Loucy (cell line): Measurements from ENCODE around the gene PPP1R12B.
"Not testable (repeated sequence)": the region's sequence is repeated elsewhere in the genome, so short reads cannot be mapped to it uniquely, and the experiment has no call there.

Source experiments
- CTCF ChIP-seq: fragments of 200-600 bp; sonication (generic); conservative IDR thresholded peaks from 2 replicates; pipeline ENCODE4 v1.5.1; 2014; ENCODE audit warnings: mild to moderate bottlenecking, antibody characterized with exemption, low read length
- EZH2phosphoT487 ChIP-seq: fragments of 200-600 bp; IDR thresholded peaks from 2 replicates; pipeline ENCODE4 v1.6.1; 2018; ENCODE audit warnings: antibody characterized with exemption, mild to moderate bottlenecking, moderate library complexity, borderline replicate concordance

GRCh38 chr1:202479661-202480060 is 131.2 kb downstream of the PPP1R12B start:
- TF ChIP-seq CTCF, EZH2phosphoT487: not testable (repeated sequence)
